ENCODE measurements around the gene ELMO2. TPM values are rescaled to one million over a fixed set of nuclear protein-coding genes. Genes with fewer than 3 reads are reported as not detected.

The ELMO2 gene
- total RNA-seq, 1 donor from 2014 or later = 66.4 TPM

GRCh38 chr20:46317685-46318177, 88.7 kb downstream of the ELMO2 start:
- Mint-ChIP-seq H3K4me3 (no peak overlapping the region), H3K36me3 (ENCODE audit: low read depth) (no peaks in the 10 kb centered on the region), H3K4me1 (no peaks in the 10 kb centered on the region), H3K9me3 (no peaks in the 10 kb centered on the region), H3K27ac (no peak overlapping the region), H3K27me3 (peaks cover 54% of the 10 kb centered on the region)
- DNase-seq = no peak
- intact Hi-C loops (cut with micrococcal nuclease) = no loop called here

GRCh38 chr20:46316984-46317684, 89.3 kb downstream of the ELMO2 start:
- DNase-seq = no peak
- no peak overlapping the region for H3K27ac Mint-ChIP-seq
- H3K4me3 Mint-ChIP-seq = no peak overlapping the region
- intact Hi-C loops (cut with micrococcal nuclease) = no loop called here
- H3K9me3 Mint-ChIP-seq = no peaks in the 10 kb centered on the region
- H3K27me3 Mint-ChIP-seq = peaks cover 53% of the 10 kb centered on the region
- peaks cover under 1% of the 10 kb centered on the region for H3K4me1 Mint-ChIP-seq
- no peaks in the 10 kb centered on the region for H3K36me3 Mint-ChIP-seq (ENCODE audit: low read depth)

Other genes starting within 250 kb of the ELMO2 start
- gene CDH22, start 98.1 kb downstream of the ELMO2 start, total RNA-seq = not detected in 2 replicates
- 1.6 and 2.0 TPM in 2 replicates for gene ZNF334, start 106.9 kb upstream of the ELMO2 start, total RNA-seq
- gene OCSTAMP, start 144.0 kb upstream of the ELMO2 start, total RNA-seq = 0.37 and 0.40 TPM in 2 replicates
- gene SLC13A3, start 244.8 kb upstream of the ELMO2 start, total RNA-seq = not detected in 2 replicates

Measured in activated CD4-positive, alpha-beta T cell treated with anti-CD3 and anti-CD28 coated beads, Interleukin-2, amount 10 ng/mL, durations not matched to agents 24 days and 14 days (primary cell).